ENCODE measurements around the gene SLC66A1.
A peak's percentile ranks its signal among the peaks of the same experiment; 100 is the strongest.
"Not testable (repeated sequence)": the region's sequence is repeated elsewhere in the genome, so short reads cannot be mapped to it uniquely, and the experiment has no call there.

The SLC66A1 gene, protein sequence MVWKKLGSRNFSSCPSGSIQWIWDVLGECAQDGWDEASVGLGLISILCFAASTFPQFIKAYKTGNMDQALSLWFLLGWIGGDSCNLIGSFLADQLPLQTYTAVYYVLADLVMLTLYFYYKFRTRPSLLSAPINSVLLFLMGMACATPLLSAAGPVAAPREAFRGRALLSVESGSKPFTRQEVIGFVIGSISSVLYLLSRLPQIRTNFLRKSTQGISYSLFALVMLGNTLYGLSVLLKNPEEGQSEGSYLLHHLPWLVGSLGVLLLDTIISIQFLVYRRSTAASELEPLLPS

GRCh38 chr1:19311931-19312781 is at the start of gene SLC66A1, which contains the start of gene AKR7A2:
Gene SLC66A1, plus strand, starts transcription at chr1:19312326. Its CDS starts 5,352 bp downstream, at chr1:19317678.
Gene AKR7A2, minus strand, starts transcription at chr1:19312144. Its CDS starts 20 bp downstream, at chr1:19312124.
- peak; percentile 75 to 78 for DNase-seq (ENCODE audit: low read depth in 2 of 2)

DNA sequence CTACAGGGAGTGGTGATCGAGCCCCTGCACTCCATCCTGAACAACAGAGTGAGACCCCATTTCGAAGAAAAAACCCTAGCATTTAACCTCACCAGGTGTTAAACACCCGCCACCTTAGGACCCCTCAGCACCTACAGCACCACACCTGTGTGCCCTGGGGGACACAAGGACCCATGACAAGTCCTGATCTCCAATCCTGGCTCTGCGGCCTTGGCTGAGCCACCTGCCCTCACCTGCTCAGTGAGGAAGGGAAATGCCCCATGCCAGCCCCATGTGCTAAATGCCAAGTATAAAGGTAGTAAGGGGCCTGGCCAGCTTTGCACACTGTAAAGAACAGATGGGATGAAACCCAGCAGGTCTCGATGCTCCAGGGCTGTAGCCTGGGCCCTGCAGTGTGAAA is 49.4 kb upstream of the SLC66A1 start:
- DNase-seq (ENCODE audit: low read depth in 2 of 2): no peak

- DNase-seq (ENCODE audit: low read depth in 2 of 2): no peak
Measured at GRCh38 chr1:19268445-19268844, 43.7 kb upstream of the SLC66A1 start.

- DNase-seq (ENCODE audit: low read depth in 2 of 2): not testable (repeated sequence)
Measured at GRCh38 chr1:19269427-19270342, 42.4 kb upstream of the SLC66A1 start.

DNA sequence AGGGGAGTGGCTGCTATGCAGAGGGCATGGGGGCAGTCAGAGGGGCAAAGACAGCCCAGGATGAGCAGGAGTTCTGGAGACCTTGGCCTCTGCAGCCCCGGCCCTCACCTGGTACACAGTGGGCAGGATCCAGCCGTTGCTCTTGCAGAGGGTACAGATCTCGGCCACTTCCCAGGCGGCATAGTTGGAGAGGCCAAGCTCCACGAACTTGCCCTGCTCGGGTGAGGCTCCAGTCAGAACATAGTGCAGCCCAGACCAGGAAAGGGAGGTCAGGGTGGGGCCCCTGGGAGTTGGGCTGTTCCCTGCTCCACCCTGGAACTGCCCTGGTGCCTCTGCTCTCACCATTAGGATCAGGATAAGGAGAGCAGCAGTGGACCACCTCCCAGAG is 41.8 kb upstream of the SLC66A1 start:
- not testable (repeated sequence) for DNase-seq (ENCODE audit: low read depth in 2 of 2)

GRCh38 chr1:19272064-19272463 is 40.1 kb upstream of the SLC66A1 start:
- no peak for DNase-seq (ENCODE audit: low read depth in 2 of 2)

- DNase-seq (ENCODE audit: low read depth in 2 of 2): no peak
Measured at GRCh38 chr1:19273106-19273843, 38.9 kb upstream of the SLC66A1 start.

- not testable (repeated sequence) for DNase-seq (ENCODE audit: low read depth in 2 of 2)
Measured at GRCh38 chr1:19273844-19274531, 38.1 kb upstream of the SLC66A1 start.

DNA sequence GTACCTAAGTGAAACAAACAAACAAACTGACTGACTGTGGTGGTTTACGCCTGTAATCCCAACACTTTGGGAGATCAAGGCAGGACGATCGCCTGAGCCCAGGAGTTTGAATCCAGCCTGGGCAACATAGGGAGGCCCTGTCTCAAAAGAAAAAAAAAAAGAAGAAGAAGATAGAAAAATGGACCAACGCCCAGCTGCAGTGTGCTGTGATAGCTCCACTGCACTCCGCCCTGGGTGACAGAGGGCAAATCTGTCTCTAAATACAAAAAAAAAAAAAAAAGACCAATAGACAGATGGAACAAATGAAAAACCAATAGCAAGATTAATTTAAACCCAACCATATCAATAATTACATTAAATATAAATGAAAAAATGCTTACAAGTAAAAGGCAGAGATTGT is 37.5 kb upstream of the SLC66A1 start:
- DNase-seq (ENCODE audit: low read depth in 2 of 2): no peak

DNA sequence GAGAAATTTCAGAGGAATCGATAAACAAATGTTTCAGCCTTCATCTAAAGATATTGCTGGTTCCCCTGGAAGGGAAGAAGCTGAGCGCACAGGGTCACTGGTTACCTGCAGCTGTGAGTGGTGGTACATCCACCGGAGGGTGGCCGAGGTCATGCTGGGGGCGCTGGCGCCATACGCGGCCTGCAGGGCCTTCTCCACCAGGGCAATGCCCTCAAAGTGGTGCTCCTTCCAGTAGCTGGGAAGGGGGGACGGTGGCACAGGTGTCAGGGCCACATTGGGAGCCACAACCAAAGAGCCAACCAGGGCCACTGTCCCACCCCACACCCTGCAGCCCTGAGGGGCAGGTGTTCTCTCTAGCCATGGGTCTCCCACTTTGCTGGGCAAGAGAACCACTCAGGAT is 28.2 kb upstream of the SLC66A1 start:
- no peak for DNase-seq (ENCODE audit: low read depth in 2 of 2)

DNA sequence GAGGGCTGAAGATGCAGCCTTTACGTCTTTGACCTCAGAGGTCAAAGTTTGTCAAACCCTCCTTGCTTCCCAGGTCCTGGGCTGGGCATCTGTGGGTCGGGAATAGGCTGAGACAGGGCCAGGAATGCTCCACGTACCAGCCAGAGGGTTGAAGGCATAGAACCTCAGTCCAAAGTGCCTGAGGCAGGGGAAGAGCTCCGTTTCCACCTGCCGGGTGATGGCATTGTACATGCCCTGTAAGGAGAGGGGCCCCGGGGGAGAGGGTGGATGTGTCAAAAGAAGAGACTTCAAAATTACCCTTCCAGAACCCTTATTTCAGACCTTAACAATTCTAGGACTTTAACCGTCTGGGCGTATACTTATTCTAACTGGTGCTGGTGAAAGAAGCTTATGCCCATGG is 27.2 kb upstream of the SLC66A1 start:
- DNase-seq (ENCODE audit: low read depth in 2 of 2): no peak

DNA sequence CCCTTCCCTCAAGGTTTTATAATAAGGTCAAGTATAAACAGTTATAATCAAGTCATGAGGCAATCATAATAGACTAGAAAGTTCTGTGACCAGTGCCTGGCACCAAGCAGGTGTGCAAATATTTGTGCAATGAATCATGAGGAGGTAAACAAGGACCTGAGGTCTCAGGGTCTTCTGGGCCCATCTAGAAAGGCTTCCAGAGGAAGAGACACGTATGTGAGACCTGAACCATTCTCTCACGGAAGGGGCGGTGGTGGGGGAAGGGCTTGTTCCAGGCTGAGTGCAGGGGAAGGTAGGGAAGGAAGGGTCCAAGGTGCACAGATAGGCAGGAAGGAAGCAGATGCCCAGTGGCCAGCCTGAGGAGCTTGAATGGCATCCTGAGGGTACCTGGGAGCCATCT is 26.8 kb upstream of the SLC66A1 start:
- DNase-seq (ENCODE audit: low read depth in 2 of 2): not testable (repeated sequence)

DNA sequence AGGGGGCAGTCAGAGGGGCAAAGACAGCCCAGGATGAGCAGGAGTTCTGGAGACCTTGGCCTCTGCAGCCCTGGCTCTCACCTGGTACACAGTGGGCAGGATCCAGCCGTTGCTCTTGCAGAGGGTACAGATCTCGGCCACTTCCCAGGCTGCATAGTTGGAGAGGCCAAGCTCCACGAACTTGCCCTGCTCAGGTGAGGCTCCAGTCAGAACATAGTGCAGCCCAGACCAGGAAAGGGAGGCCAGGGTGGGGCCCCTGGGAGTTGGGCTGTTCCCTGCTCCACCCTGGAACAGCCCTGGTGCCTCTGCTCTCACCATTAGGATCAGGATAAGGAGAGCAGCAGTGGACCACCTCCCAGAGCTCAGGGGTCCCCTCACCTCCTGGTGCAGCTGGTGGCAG is 26.3 kb upstream of the SLC66A1 start:
- DNase-seq (ENCODE audit: low read depth in 2 of 2): not testable (repeated sequence)

DNA sequence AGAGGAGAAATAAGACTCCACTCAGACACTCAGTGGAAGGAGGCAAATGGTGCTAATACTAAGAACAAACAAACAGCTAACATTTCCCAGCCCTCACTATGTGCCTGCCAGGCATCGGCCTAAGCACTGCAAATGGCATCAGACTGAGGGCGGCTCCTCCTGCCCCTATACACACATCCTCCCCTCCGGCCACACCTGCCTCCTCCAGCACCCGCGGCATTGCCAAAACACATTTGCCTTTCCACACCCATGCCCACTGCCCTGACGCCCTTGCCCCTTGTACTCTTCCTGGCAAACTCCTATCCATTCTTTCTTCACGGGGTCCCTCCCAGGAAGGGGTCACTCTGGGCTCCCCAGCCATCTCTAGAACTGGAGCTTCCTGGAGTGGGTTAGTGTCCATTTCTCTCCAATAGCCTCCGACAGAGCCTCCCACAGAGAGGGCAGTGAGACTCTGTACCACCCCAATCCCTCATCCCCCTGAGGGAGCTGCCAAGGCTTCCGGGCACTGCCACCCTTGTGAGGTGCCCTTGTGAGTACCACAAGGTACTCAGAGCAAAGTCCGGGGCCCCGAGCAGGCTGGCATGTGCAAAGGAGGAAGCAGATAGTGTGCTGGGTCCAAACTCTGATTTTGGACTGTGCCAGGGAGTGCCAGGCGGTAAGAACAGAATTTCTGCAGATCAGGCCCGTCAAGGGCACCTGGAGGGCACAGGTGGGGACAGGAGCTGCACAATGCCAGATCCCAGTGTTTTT is 24.5 kb upstream of the SLC66A1 start:
- DNase-seq (ENCODE audit: low read depth in 2 of 2): no peak

DNA sequence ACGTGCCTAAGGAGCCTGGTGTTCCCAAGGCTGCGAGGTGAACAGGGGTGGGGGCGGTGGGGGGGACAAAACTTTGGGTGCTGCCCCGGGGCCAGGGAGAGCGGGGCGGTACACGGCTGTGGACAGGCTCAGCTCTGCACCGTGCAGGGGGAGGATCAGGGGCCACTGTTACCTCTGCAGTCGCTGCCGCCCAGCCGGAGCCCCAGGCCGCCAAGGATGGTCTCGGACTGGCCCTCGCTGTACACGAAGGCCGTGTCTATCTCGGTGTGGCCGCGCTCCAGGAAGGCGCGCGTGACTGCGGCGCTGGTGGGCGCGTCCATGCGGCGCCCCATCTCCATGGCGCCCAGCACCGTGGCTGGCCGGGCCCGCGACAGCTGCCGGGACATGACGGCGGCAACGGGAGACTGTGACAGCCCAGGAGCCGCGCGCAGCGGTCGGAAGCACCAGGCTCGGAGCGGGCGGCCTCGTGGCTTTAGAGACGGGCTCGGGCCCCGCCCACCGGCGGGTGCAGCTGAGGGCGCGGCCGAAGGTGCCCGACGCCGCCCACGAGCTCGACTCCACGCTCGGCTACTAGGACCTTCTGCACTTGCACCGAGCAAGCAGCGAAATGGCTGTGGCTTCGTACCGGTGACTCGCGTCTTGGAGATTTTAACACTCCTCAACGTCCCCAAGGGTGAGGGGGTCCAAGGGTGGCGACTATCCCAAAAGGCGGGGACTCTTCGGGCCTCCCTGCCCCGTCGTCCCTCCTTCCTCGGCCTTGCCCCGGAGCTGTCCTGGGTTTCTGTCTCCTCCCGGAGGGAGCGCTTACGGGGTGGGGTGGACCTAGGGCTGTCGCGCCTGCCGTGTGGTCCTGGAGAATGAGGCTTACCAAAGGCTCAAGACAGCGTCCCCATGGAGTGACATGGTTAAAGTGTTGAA is 23.5 kb upstream of the SLC66A1 start, which contains the start of gene AKR7A3:
Gene AKR7A3, minus strand, starts transcription at position 447 of the 918 bp plus-strand sequence. Its CDS starts 61 bp downstream, at position 386.
- DNase-seq (ENCODE audit: low read depth in 2 of 2): not testable (repeated sequence)

- no peak for DNase-seq (ENCODE audit: low read depth in 2 of 2)
Measured at GRCh38 chr1:19289244-19289643, 22.9 kb upstream of the SLC66A1 start.

- DNase-seq (ENCODE audit: low read depth in 2 of 2): no peak
Measured at GRCh38 chr1:19294638-19295037, 17.5 kb upstream of the SLC66A1 start.

DNA sequence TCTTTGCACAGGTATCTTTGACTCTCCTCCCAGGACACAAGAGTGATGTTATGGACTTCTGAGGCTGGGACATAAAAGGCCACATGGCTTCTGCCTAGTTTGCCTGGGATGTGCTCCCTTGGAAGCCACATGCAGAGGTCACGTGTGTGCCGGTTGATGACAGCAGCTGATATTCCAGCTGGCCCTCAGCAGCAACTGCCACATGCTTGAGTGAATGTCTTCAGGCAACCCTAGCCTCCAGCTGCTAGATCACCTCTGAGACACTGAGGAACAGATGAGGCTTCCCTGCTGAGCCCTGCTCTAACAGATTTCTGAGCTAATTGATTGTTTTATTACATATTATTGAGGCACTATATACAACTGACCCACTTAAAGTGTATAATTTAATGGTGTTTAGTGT is 11.9 kb upstream of the SLC66A1 start:
- DNase-seq (ENCODE audit: low read depth in 2 of 2): no peak

GRCh38 chr1:19304081-19304480 is 8.0 kb upstream of the SLC66A1 start:
- DNase-seq (ENCODE audit: low read depth in 2 of 2): not testable (repeated sequence)

All from activated CD8-positive, alpha-beta memory T cell treated with anti-CD3 and anti-CD28 coated beads for 4 hours (primary cell).